Measurements from ENCODE around the gene CALML6.

Gene CALML6

GRCh38 chr1:1924386-1924785 is 9.3 kb downstream of the CALML6 start:
- no peak overlapping the region for H3K4me3 ChIP-seq (ENCODE audit: low read depth, low read length)
- TF ChIP-seq CTCF (IDR thresholded peaks at IDR 0.05; ENCODE audit: low read depth, low read length) = no peak

DNA sequence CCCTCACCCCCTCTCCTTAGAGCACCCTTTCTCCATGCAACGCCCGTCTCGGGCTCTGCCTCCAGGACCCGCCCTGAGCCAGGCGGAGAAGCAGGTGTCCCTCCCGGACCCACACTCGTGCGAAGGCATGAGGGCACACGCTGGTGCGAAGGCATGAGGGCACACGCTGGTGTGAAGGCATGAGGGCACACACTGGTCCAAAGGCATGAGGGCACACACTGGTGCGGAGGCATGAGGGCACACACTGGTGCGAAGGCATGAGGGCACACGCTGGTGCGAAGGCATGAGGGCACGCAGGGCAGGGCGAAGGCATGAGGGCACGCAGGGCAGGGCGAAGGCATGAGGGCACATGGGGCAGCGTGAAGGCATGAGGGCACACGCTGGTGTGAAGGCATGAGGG is 9.8 kb downstream of the CALML6 start:
- TF ChIP-seq CTCF (IDR thresholded peaks at IDR 0.05; ENCODE audit: low read depth, low read length) = no peak

GRCh38 chr1:1925437-1926345 is 10.6 kb downstream of the CALML6 start:
- no peak for TF ChIP-seq CTCF (IDR thresholded peaks at IDR 0.05; ENCODE audit: low read depth, low read length)
- H3K4me3 ChIP-seq (ENCODE audit: low read depth, low read length) = no peak overlapping the region

More for the DNA sequence above, 9.8 kb downstream of the CALML6 start:
- no peak overlapping the region for H3K4me3 ChIP-seq (ENCODE audit: low read depth, low read length)

DNA sequence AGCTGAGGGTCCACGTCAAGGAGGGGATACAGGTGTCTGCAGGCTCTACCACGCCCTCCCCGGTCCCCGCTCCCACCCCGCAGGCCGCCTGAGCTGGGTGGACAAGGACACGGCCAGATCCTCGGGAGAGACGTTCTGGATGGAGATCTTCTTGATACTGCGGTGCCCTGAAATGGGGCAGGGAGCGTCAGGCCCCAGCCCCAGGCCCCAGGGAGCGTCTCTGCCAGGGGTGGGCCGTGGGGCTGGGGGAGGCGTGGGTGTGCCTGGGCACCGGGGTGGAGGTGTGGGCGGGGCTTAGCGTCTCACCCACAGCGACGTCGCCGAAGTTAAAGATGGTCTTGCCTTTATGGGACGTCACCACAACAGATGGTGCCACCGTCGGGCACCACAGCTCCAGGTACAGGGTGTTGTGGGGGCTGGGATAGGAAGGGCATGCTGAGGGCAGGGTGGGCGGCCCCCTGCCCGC is 11.3 kb downstream of the CALML6 start:
- TF ChIP-seq CTCF (IDR thresholded peaks at IDR 0.05; ENCODE audit: low read depth, low read length) = no peak
- H3K4me3 ChIP-seq (ENCODE audit: low read depth, low read length) = no peak overlapping the region

GRCh38 chr1:1926886-1927660 is 12.0 kb downstream of the CALML6 start:
- no peak overlapping the region for H3K4me3 ChIP-seq (ENCODE audit: low read depth, low read length)
- no peak for TF ChIP-seq CTCF (IDR thresholded peaks at IDR 0.05; ENCODE audit: low read depth, low read length)

GRCh38 chr1:1927751-1928150 is 12.7 kb downstream of the CALML6 start:
- no peak for TF ChIP-seq CTCF (IDR thresholded peaks at IDR 0.05; ENCODE audit: low read depth, low read length)
- no peak overlapping the region for H3K4me3 ChIP-seq (ENCODE audit: low read depth, low read length)
